ACC112 (cell line): ENCODE data around the gene ACTRT2.

Experiments
- H2AFZ ChIP-seq: fragments of 200-600 bp; sonication (generic); one replicate; pipeline ENCODE4 v1.6.0; 2017; ENCODE audit warnings: antibody characterized with exemption, low read length; ENCODE audit not compliant: unreplicated experiment
- H3K27ac ChIP-seq: fragments of 200-600 bp; sonication (generic); 2 replicates; pipeline ENCODE4 v1.5.1; 2014; ENCODE audit warnings: low read depth, mild to moderate bottlenecking, antibody characterized with exemption, low read length, moderate library complexity
- H3K27me3 ChIP-seq: fragments of 200-600 bp; sonication (generic); 2 replicates; pipeline ENCODE4 v1.6.1; 2014; ENCODE audit warnings: mild to moderate bottlenecking, antibody characterized with exemption, low read length, moderate library complexity, mixed read lengths; ENCODE audit not compliant: insufficient read depth
- H3K36me3 ChIP-seq: fragments of 200-600 bp; sonication (generic); 2 replicates; pipeline ENCODE4 v1.6.1; 2016; ENCODE audit warnings: mild to moderate bottlenecking, antibody characterized with exemption, low read length, moderate library complexity, mixed read lengths; ENCODE audit not compliant: insufficient read depth
- H3K4me1 ChIP-seq: fragments of 200-600 bp; sonication (generic); one replicate; pipeline ENCODE4 v1.6.1; 2016; ENCODE audit warnings: low read length, mixed read lengths; ENCODE audit not compliant: insufficient read depth, unreplicated experiment, control insufficient read depth
- H3K4me3 ChIP-seq: fragments of 200-600 bp; sonication (generic); 2 replicates; pipeline ENCODE4 v1.5.1; 2014; ENCODE audit warnings: mild to moderate bottlenecking, low read depth, low read length
- H3K79me2 ChIP-seq: fragments of 200-600 bp; sonication (generic); one replicate; pipeline ENCODE4 v1.6.0; 2016; ENCODE audit warnings: low read length; ENCODE audit not compliant: control insufficient read depth, unreplicated experiment, insufficient read depth

Gene ACTRT2

DNA sequence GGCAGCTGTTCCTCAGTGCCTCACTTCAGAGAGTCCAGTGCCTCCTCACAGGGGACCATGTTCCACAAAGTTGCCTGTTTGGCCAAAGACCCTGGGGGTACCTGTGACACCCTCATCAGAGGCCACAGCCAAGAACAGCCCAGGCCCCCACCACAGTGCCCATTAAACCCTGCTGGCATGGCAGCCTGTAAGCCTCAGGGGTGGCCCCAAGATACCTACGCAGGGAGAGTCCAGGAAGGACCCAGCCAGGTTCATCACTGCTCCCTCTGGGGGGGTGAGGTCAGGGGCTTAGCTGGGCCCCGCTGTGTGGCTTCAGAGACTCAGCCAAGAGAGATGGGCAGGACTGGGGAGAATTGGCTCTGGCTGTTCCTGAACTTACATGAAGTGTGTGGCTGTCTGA, 28.6 kb downstream of the ACTRT2 start:
- H3K79me2 ChIP-seq = no peaks in the 10 kb centered on the region
- no peaks in the 10 kb centered on the region for H3K36me3 ChIP-seq
- H3K4me3 ChIP-seq = no peak overlapping the region
- H2AFZ ChIP-seq = no peak overlapping the region
- no peaks in the 10 kb centered on the region for H3K4me1 ChIP-seq
- no peak overlapping the region for H3K27ac ChIP-seq
- peaks cover 24% of the 10 kb centered on the region for H3K27me3 ChIP-seq

DNA sequence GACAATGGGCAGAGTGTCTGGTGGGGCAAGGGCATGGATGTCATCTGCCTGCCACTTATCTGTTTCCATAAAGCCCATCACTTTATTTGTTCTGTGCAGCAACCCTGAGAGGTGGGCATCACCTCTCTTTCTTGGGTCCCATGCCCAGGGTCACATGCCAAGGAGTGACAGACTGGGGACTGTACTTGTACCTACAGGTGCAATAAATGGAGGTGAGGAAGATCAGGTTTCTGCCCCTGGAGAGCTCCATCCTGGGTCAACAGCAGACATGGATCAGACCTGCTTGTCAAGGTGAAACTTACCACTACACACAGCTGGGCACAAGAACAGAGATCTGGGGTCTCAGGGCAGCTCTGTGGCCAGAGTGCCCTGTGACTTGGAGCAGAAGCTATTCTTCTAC, 29.3 kb downstream of the ACTRT2 start:
- Histone ChIP-seq H3K4me1 (no peaks in the 10 kb centered on the region), H3K79me2 (no peaks in the 10 kb centered on the region), H3K36me3 (no peaks in the 10 kb centered on the region), H2AFZ (no peak overlapping the region), H3K4me3 (no peak overlapping the region), H3K27me3 (peaks cover 26% of the 10 kb centered on the region), H3K27ac (no peak overlapping the region)

DNA sequence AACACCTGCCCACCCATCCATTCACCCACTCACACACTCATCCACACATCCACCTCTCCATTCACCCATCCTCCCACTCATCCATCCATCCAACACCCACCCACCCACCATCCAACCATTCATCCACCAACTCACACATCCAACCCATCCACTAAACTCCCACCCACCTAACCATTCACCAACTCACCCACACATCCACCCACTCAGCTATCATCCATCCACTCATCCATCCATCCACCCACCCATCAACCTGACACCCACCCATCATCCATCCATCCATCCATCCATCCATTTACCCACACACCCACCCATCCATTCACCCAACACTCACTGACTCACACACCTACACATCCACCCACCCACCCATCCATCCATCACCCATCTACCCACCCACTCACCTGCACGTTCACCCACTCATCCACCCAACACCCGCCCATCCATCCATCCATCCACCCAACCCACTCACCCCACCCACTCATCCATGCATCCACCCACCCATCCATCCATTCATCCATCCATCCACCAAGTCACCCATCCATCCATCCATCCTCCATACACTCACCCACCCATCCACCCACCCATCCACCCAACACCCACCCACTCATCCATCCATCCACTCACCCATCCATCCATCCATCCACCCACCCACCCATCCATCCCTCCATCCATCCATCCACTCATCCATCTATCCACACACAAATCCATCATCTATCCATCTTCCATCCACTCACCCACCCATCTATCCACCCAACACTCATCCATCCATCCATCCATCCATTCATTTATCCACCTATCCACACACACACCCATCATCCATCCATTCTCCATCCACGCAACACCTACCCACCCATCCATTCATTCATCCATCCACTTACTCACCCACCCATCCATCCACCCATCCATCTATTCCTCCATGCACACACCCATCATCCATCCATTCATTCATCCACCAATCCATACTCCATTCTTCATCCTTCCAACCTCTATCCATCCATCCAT, 30.3 kb downstream of the ACTRT2 start:
- Histone ChIP-seq H3K4me1 (no peaks in the 10 kb centered on the region), H3K36me3 (no peaks in the 10 kb centered on the region), H3K79me2 (no peaks in the 10 kb centered on the region), H3K27ac (no peak overlapping the region), H3K27me3 (peaks cover 25% of the 10 kb centered on the region), H2AFZ (no peak overlapping the region), H3K4me3 (no peak overlapping the region)

DNA sequence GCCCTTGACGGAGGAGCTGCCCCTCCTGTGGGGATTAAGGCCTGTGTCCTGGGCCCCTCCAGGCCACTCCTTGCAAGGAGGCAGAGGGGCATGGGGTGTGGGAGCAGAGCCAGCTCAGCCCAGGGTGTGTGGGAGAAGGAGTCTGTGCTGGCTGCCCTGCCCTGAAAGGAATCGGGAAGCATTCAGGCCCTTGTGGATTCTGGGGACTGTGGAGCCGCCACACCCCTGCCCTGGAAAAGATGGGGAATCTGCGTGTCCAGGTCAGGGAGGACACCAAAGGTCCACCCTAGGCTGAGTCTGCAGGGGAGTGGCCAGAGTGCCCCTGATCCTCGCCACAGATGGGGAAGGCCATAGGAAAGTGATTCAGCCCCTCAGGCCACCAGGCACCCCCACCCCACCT, 31.2 kb downstream of the ACTRT2 start:
- no peak overlapping the region for H3K27ac ChIP-seq
- no peaks in the 10 kb centered on the region for H3K79me2 ChIP-seq
- H3K36me3 ChIP-seq = no peaks in the 10 kb centered on the region
- H3K4me1 ChIP-seq = no peaks in the 10 kb centered on the region
- no peak overlapping the region for H2AFZ ChIP-seq
- peaks cover 26% of the 10 kb centered on the region for H3K27me3 ChIP-seq
- H3K4me3 ChIP-seq = no peak overlapping the region

DNA sequence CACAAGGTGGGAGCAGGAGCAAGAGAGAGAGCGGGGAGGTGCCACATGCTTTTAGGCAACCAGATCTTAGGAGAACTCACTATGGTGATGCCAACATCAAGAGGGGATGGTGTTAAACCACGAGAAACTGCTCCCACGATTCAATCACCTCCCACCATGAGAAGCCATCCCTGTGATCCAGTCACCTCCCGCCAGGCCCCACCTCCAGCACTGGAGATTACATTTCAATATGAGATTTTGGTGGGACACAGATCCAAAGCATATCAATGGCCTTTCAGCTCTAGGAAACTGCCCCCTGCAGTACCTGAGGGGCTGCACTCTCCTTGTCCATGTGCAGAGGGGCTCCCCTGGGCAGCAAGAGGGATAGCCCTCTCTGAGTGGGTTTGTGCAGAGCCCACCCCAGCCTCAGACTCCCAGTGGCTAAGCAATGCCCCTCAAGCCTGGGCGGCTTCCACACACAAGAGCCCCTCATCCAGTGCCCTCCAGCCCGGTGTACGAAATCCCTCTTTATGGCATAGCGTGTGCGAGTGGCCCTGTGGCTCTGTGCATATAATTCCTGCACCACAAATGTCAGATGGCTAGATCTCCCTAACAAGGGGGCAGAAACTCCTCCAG, 32.2 kb downstream of the ACTRT2 start:
- H3K79me2 ChIP-seq = no peaks in the 10 kb centered on the region
- H3K4me1 ChIP-seq = no peaks in the 10 kb centered on the region
- H3K36me3 ChIP-seq = no peaks in the 10 kb centered on the region
- H3K4me3 ChIP-seq = no peak overlapping the region
- peaks cover 30% of the 10 kb centered on the region for H3K27me3 ChIP-seq
- H2AFZ ChIP-seq = no peak overlapping the region
- H3K27ac ChIP-seq = no peak overlapping the region

DNA sequence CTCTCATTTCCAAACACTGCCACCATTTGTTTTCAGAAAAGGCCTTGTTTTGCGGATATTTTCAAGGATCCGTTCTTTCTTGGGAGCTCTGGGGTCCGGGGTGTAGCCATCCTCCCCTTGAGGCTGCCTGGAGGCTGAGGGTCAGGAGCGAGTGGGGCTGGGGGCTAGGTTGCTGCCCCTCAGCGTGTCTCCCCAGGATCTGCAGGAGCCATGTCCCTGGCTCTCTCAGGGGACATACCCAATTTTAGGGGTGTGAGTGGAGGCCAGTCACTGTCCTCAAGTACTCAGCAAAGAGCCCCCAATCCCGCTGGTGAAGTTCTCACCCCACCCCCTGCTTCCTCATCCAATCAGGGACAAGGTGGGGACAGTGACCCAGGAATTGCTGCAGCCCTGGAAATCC, 32.7 kb downstream of the ACTRT2 start:
- Histone ChIP-seq H3K27me3 (peaks cover 34% of the 10 kb centered on the region), H3K4me1 (no peaks in the 10 kb centered on the region), H3K27ac (no peak overlapping the region), H2AFZ (no peak overlapping the region), H3K79me2 (no peaks in the 10 kb centered on the region), H3K4me3 (no peak overlapping the region), H3K36me3 (no peaks in the 10 kb centered on the region)

DNA sequence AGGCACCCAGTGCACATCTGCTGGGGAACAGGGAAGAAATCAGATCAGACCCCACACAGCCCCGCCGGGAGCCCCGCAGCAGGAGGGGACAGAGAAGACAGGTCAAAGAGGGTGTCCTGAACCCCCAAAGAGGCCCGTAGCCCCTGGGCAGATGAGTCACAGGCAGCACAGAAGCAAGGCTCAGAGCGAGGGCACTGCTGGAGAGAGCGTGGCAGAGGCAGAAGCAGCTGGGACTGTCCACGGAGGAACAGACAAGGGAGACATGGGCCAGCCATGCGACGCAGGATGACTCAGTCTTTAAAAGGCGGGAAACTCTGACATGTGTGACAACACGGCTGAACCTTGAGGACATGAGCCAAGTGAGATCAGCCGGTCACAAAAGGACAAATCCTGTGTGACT, 33.2 kb downstream of the ACTRT2 start:
- Histone ChIP-seq H3K79me2 (no peaks in the 10 kb centered on the region), H3K27me3 (peaks cover 39% of the 10 kb centered on the region), H3K36me3 (no peaks in the 10 kb centered on the region), H2AFZ (no peak overlapping the region), H3K4me3 (no peak overlapping the region), H3K4me1 (no peaks in the 10 kb centered on the region), H3K27ac (no peak overlapping the region)

DNA sequence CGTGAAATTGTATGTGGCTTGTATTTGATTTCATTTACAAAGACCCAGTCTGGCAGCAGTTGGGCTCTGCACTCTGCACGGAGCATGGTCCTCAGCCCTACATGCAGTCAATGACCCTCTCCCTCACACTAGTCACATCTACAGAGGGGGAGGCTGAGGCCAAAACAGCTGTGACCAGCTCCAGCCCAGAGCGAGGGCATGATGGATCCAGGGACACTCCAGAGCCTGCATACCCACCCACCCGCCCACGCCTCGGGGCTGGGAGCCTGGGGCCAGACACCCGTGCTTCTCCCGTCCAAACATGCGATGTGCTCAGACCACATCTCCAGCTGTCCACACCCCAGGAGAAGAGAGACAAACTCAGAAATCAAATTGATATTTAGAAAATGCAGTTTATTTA, 33.8 kb downstream of the ACTRT2 start:
- Histone ChIP-seq H3K27me3 (peaks cover 39% of the 10 kb centered on the region), H3K4me1 (no peaks in the 10 kb centered on the region), H3K79me2 (no peaks in the 10 kb centered on the region), H3K36me3 (no peaks in the 10 kb centered on the region), H3K27ac (no peak overlapping the region), H3K4me3 (no peak overlapping the region), H2AFZ (no peak overlapping the region)

DNA sequence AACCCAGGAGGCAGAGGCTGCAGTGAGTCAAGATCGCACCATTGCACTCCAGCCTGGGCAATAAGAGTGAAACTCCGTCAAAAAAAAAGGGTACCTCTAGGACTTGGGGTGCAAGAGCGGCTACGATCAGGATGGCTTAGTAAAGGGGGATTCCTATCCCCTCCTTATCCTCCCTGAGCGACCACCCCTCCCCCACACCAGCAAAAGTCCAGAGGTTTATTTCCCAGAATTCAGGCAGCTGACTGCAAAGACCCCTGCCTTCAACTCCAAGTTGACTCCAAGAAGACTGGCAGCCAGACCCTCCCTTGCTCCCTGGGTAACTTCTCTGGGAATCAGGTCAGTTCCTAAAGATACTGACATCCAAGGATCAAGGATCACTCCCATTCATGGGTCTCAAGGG, 35.4 kb downstream of the ACTRT2 start:
- no peaks in the 10 kb centered on the region for H3K79me2 ChIP-seq
- H3K4me1 ChIP-seq = no peaks in the 10 kb centered on the region
- H3K27ac ChIP-seq = no peak overlapping the region
- H3K27me3 ChIP-seq = peaks cover 43% of the 10 kb centered on the region
- no peaks in the 10 kb centered on the region for H3K36me3 ChIP-seq
- H3K4me3 ChIP-seq = no peak overlapping the region
- no peak overlapping the region for H2AFZ ChIP-seq

DNA sequence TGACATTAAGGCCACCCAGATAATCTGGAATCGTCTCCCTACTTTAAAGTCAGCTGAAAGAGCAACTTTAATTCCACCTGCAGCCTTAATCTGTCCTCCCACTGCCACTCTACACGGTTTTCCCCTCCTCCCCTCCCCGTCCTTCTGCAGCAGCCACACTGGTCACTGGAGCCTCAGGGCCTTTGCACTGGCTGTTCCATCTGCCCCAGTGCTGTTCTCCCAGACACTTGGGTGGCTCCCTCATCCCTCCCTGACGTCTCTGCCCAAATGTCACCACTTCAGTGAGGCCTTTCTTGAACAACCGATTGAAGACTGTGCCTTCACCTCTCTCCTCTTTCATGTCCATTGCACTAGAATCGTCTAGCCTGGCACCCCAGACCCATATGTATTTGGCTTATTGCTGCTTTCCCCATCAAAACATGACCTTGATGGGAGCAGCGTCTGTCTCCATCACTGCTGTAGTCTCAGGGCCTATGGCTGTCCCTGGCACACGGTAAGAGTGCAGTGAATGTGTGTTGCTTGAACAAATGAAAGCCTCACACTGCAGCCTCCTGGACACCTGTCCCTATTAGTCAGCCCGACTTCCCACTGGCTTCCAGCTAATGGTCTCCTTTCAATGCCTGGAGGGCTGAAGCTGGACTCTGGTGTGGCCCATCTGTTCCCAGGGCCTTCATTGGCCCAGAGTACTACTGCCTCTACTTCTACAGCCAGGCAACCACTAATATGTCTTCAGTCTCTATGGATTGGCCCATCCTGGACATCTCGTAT, 37.2 kb downstream of the ACTRT2 start:
- Histone ChIP-seq H3K36me3 (no peaks in the 10 kb centered on the region), H3K27ac (no peak overlapping the region), H3K79me2 (no peaks in the 10 kb centered on the region), H3K4me1 (no peaks in the 10 kb centered on the region), H2AFZ (no peak overlapping the region), H3K4me3 (no peak overlapping the region), H3K27me3 (peaks cover 55% of the 10 kb centered on the region)
